PC-3 (cell line): ENCODE measurements around the gene PRR12.

ENCODE experiments used
- EZH2 ChIP-seq: fragments of 300-600 bp; sonication (generic); IDR thresholded peaks from one replicate; pipeline ENCODE4 v1.6.1; 2017; ENCODE audit warnings: antibody characterized with exemption, mild to moderate bottlenecking, low read length; ENCODE audit not compliant: unreplicated experiment
- EZH2phosphoT487 ChIP-seq: fragments of 300-600 bp; sonication (generic); IDR thresholded peaks from 2 replicates; pipeline ENCODE4 v1.6.1; 2018; ENCODE audit warnings: mild to moderate bottlenecking, antibody characterized with exemption, low read length, borderline replicate concordance
- TF ChIP-seq, protein P1 (sequence below): fragments of 300-600 bp; sonication (generic); conservative IDR thresholded peaks from 2 replicates; pipeline ENCODE4 v1.5.1; 2017; ENCODE audit warnings: antibody characterized with exemption, low read depth, mild to moderate bottlenecking, low read length

DNA sequence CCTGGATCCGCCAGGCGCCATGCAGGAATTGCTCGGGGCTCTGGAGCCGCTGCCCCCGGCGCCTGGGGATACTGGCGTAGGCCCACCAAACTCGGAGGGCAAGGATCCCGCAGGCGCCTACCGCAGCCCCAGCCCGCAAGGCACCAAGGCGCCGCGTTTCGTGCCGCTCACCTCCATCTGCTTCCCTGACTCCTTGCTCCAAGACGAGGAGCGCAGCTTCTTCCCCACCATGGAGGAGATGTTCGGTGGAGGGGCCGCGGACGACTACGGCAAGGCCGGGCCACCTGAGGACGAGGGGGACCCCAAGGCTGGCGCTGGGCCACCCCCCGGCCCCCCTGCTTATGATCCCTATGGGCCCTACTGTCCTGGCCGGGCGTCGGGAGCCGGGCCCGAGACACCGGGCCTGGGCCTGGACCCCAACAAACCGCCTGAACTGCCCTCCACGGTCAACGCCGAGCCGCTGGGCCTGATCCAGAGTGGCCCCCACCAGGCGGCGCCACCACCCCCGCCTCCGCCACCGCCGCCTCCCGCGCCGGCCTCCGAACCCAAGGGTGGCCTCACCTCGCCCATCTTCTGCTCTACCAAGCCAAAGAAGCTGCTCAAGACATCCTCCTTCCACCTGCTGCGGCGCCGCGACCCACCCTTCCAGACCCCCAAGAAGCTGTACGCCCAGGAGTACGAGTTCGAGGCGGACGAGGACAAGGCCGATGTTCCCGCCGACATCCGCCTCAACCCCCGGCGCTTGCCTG is 6.1 kb downstream of the PRR12 start:
- TF ChIP-seq, protein P1, sequence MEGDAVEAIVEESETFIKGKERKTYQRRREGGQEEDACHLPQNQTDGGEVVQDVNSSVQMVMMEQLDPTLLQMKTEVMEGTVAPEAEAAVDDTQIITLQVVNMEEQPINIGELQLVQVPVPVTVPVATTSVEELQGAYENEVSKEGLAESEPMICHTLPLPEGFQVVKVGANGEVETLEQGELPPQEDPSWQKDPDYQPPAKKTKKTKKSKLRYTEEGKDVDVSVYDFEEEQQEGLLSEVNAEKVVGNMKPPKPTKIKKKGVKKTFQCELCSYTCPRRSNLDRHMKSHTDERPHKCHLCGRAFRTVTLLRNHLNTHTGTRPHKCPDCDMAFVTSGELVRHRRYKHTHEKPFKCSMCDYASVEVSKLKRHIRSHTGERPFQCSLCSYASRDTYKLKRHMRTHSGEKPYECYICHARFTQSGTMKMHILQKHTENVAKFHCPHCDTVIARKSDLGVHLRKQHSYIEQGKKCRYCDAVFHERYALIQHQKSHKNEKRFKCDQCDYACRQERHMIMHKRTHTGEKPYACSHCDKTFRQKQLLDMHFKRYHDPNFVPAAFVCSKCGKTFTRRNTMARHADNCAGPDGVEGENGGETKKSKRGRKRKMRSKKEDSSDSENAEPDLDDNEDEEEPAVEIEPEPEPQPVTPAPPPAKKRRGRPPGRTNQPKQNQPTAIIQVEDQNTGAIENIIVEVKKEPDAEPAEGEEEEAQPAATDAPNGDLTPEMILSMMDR: no peak
- no peak for TF ChIP-seq EZH2
- TF ChIP-seq EZH2phosphoT487: no peak
